NCI-H187 treated with DMSO at 0.1 percent for 48 hours (cell line): ENCODE measurements around the gene TMEM184A.

Experiments used
- DNase-seq: peaks from one replicate; lab custom pipeline; 2025; lab: John Stamatoyannopoulos, UW

The TMEM184A gene

DNA sequence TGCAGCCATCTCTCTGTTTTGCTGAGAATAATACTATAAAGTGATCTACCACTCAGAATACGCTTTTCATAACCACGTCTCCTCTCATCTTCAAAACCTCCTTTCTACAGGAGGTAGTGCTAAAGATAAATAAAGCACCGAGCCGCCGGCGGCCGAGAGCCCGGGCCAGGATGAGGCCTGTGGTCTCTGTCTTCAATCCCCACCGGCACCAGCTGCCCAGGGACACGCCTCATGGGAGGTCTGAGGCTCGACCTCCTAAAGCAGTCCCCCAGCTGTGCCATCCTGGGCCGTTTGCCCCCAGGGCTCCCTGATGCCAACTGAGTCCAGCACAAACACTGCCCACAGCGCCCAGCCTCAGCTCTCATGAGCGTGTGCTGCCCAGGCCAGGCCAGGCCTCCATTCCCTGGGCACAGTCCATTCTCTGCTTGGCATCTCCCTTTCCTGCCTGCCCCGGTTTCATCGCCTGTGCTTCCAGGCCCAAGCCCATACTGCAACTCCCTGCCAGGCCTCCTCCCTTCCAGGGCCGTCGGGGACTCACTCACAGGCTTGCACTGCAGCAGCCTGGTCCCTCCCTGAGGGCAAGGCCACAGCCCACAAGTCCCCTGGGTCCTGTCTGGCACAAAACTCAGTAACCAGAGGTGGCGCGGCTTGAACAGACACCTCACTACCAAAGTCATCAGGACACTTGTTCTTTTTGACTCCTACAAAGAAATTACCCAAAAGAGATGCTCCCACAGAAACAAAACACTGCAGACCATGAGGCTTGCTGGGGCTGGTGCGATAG lies 54.3 kb downstream of the TMEM184A start:
- DNase-seq: no peak

- no peak for DNase-seq
Measured at GRCh38 chr7:1500064-1500807, 55.8 kb downstream of the TMEM184A start.

DNA sequence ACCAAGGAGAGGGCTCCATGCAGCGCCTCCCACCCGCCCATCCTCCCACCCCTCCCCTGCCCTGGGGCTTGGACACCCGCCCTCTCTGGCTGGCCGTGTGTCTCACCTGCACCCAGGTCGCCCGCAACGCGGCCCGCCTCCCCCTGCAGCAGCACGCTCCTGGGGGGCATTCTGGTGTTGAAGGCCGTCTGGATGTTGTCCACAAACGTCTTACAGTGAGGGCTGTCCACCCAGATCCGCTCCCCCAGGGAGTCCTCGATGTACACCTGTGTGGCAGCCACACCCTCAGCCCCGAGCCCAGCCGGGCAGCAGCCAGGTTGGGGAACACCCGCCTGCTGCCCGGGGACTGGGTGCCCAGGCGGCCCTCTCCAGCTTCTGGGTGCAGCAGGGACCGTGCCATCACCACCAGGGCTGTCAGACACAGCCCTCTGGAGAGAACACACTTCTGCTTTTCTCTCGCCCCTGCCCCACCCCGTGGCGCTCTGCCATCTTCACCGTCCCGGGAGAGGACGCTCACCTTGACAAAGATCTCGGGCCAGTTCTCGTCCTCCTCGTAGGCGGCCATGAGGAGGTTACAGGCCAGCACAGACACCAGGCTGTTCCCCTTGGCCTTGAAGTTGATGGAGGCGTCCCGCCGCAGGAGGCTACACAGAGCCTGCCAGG lies 56.5 kb downstream of the TMEM184A start:
- no peak for DNase-seq

DNA sequence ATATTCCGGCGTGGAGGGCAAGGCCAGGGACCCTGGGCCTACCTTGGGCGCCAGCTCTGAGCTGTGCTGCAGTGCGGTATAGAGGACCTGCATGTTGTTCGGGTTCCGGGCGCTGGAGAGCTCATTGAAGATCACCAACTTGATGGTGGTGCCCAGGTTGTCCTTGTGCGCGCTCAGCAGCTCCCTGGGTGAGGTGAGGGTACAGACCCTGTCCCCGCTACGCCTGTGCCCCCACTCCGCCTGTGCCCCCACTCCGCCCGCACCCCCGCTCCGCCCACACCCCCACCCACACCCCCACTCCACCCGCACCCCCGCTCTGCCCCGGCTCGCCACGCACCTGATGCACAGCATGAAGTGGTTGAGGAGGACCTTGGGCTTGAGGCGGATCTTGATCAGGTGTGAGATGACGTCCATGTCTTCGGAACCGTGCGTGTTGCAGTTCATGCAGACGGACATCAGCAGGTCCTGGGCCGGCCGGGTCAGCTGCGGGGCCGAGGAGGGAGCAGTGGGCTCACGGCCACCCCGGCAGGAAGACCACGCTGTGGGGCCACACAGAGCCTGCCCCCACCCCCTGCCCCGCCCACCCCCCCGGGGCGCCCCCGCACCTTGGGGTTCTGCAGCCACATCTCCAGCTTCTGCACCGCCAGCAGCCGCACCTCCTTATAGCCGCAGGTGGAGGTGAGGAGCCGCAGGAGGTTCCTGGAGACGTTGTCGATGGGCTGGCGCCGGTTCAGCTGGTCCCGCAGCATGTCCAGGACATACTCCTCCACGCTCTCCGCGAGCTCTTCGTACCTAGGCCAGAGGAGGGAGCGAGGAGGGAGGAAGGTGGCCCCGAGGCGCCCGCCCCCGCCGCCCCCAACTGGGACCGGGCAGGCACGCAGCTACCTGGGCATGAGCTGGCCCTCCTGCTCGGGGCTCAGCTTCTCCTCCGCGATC lies 57.4 kb downstream of the TMEM184A start:
- no peak for DNase-seq

GRCh38 chr7:1497293-1497927 lies 58.6 kb downstream of the TMEM184A start:
- no peak for DNase-seq

DNA sequence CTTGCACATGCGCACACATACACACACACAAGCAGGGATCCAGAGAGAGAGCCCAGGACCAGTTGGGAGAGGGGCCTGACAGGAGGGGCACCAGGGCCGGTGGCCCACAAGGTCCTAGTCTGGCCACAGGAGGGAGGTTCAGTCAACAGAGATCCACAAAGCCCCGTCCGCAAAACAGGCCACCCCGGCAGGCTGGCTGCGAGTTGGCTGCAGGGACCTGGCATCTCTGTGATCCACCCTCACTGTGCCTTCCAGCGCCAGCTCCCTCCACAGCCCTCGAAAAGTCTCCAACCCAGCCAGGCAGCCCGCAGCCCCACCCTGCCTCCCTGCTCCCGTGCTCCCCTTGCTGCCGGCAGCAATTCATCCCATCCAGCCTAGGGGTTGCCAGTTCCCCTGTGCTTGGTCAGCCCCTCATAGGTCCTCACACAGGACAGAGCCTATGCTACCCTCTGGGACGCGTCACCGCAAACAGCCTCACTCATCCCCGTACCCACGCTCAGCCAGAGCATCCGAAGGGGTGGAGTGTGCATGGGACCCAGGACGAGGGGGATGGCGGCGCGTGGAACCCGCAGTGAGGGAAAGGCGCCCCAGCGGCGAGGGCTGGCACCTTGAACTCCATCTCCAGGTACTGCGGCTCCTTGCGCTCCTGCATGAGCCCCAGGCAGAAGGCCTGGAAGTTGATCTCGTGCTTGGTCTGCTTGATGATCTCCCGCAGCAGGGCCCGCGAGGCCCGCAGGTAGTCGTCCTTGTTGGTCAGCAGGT lies 59.3 kb downstream of the TMEM184A start:
- DNase-seq: no peak

DNA sequence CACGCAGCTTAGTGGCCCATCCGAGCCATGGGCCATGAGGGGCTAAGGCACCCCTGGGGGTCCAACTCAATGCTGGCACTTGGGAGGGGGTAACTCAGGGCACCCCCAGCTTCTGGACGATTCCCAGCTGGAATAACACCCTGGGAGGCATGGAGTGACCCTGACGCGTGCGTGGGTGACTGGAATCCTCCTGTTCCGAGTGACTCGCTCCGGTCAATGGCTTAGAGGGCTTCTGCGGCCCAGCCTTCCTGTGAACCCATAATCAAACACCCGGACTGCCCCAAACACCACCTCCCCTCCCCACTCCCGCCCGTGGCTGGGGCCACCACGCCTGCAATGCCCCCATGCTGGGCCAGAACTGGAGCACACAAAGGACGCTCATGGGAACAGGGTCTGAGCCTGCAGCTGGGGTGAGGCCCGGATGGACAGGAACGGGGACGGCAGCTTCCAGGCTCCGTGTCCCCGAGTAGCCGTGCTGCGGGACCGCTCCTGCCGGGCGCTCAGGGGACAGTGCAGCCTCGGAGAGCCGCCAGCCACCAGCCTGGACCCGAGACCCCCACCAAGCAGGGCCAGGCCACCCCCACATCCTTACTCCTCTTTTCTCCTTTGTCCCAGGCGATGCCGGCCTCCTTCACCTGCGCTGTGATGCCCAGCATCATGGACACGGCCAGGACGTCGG lies 60.3 kb downstream of the TMEM184A start:
- no peak for DNase-seq

DNA sequence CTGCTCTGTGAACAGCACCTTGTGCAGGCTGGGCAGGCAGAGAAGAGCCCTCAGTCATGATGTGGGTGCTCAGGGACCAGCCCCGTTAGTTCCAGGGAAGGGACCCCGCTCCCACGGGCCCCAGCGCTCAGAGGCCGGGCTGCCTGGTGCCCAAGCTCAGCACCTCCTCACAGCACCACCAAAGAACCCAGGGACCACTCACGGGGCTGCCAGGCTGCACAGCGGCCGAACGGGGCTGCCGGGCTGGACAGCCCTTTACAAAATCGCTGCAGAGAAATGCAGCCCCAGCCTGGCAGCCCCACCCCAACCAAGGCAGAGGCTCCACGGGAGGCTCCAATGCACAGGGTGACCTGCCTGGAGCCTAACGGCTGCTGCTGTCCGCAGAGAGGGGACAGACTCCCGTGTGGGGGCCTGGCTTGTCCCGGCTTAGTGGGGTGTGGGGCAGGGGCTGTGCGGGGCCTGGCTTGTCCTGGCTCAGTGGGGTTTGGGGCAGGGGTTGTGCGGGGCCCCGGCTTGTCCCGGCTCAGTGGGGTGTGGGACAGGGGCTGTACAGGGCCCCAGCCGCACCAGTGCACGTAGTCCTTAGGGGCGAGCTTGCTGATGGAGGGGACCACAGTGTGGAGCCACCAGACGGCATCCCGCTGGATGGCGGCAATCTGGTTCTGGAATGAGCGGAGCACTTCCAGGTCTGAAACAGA lies 61.0 kb downstream of the TMEM184A start:
- DNase-seq: no peak

GRCh38 chr7:1494447-1494846 lies 61.6 kb downstream of the TMEM184A start:
- no peak for DNase-seq

GRCh38 chr7:1493571-1493970 lies 62.4 kb downstream of the TMEM184A start:
- no peak for DNase-seq

DNA sequence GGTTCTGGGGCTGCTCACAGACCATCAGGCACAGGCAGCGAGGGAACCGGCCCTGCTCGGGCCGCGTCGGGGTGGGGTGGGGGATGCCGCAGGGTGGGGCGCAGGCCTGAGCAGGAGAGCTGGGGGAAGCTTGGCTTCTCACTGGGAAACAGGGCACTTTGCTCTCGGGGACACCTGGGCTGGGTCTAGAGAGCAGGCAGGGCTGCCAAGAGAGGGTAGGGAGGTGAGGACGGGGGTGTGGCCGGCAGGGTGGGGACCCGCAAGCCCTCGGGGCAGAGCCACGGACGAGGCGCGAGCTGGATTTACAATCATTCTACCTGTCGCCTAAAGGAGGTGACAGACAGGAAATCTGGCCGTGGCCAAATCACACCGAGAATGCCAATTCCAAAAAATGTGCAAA lies 62.9 kb downstream of the TMEM184A start:
- no peak for DNase-seq

- DNase-seq: no peak
Measured at GRCh38 chr7:1492640-1493039, 63.4 kb downstream of the TMEM184A start.
